Measurements from ENCODE around the gene RNF125.

RNF125 gene

GRCh38 chr18:32019949-32020625, 1.5 kb downstream of the RNF125 start:
- peak in 2 of 10 donors; percentile 16 to 19 for DNase-seq
- intact Hi-C loops (cut with DNase I), result loop anchor here (2.0 to 5.0 kb wide), 2 partner anchors 52 to 73 kb away; no protein-coding TSS in a partner anchor

- DNase-seq, result no peak
- intact Hi-C loops (cut with DNase I), result no loop called here
These were observed 3.3 kb downstream of the RNF125 start for GRCh38 chr18:32021756-32022564.

GRCh38 chr18:32025744-32026143, 7.1 kb downstream of the RNF125 start:
- no peak for DNase-seq
- intact Hi-C loops (cut with DNase I), result no loop called here

- no peak for DNase-seq
- intact Hi-C loops (cut with DNase I), result no loop called here
These were observed 8.0 kb downstream of the RNF125 start for GRCh38 chr18:32026491-32027086.

GRCh38 chr18:32029558-32029957, 10.9 kb downstream of the RNF125 start:
- DNase-seq, result no peak
- intact Hi-C loops (cut with DNase I), result no loop called here

- DNase-seq, result no peak
- intact Hi-C loops (cut with DNase I), result no loop called here
These were observed 14.0 kb downstream of the RNF125 start for GRCh38 chr18:32032609-32033008.

GRCh38 chr18:32036506-32037180, 18.0 kb downstream of the RNF125 start:
- intact Hi-C loops (cut with DNase I), result no loop called here

GRCh38 chr18:32037616-32038015, 19.0 kb downstream of the RNF125 start:
- no peak for DNase-seq
- intact Hi-C loops (cut with DNase I), result no loop called here

More at GRCh38 chr18:32036506-32037180, 18.0 kb downstream of the RNF125 start:
- no peak for DNase-seq

GRCh38 chr18:32040936-32041335, 22.3 kb downstream of the RNF125 start:
- no peak for DNase-seq
- intact Hi-C loops (cut with DNase I), result no loop called here

GRCh38 chr18:32042337-32042736, 23.7 kb downstream of the RNF125 start:
- no peak for DNase-seq

GRCh38 chr18:32048507-32049091, 30.0 kb downstream of the RNF125 start:
- no peak for DNase-seq
- intact Hi-C loops (cut with DNase I), result no loop called here

More at GRCh38 chr18:32042337-32042736, 23.7 kb downstream of the RNF125 start:
- intact Hi-C loops (cut with DNase I), result no loop called here

- peak in 1 of 10 donors; percentile 22 for DNase-seq
- intact Hi-C loops (cut with DNase I), result no loop called here
These were observed 31.0 kb downstream of the RNF125 start for GRCh38 chr18:32049393-32050171.

- intact Hi-C loops (cut with DNase I), result no loop called here
- DNase-seq, result no peak
These were observed 38.2 kb downstream of the RNF125 start for GRCh38 chr18:32056613-32057358.

GRCh38 chr18:32057624-32058165, 39.1 kb downstream of the RNF125 start:
- DNase-seq, result no peak
- intact Hi-C loops (cut with DNase I), result no loop called here

- intact Hi-C loops (cut with DNase I), result no loop called here
- no peak for DNase-seq
These were observed 41.4 kb downstream of the RNF125 start for GRCh38 chr18:32060026-32060425.

- DNase-seq, result no peak
- intact Hi-C loops (cut with DNase I), result no loop called here
These were observed 48.9 kb downstream of the RNF125 start for GRCh38 chr18:32067375-32068167.

- no peak for DNase-seq
- intact Hi-C loops (cut with DNase I), result loop anchor here (5.0 kb wide), 1 partner anchor 55 kb away; the partner anchor contains the start of gene RNF125
These were observed 53.7 kb downstream of the RNF125 start for GRCh38 chr18:32072321-32072720.

- no peak for DNase-seq
- intact Hi-C loops (cut with DNase I), result loop anchor here (5.0 kb wide), 1 partner anchor 57 kb away; the partner anchor contains the start of gene RNF125
These were observed 55.6 kb downstream of the RNF125 start for GRCh38 chr18:32074206-32074605.
